ENCODE results near the gene ZNF837. TPM values are rescaled to one million over a fixed set of nuclear protein-coding genes. Genes with fewer than 3 reads are reported as not detected.

Gene ZNF837
- total RNA-seq, 4 donors from 2014 or later, result 2.4 to 6.7 (median 3.3) TPM

- no peaks in the 10 kb centered on the region for H3K9me3 ChIP-seq
- no peak for DNase-seq
- intact Hi-C loops (cut with DNase I), result no loop called here
- no peaks in the 10 kb centered on the region for H3K4me1 ChIP-seq
- TF ChIP-seq CTCF (IDR thresholded peaks at IDR 0.05) (no peak), POLR2A (IDR thresholded peaks at IDR 0.05) (no peak)
- no peak overlapping the region for H3K4me3 ChIP-seq
- no peak overlapping the region for H3K27ac ChIP-seq
- H3K36me3 ChIP-seq, result peaks cover 0 to 54% (median 14%) of the 10 kb centered on the region in 3 donors
- WGBS, 2 donors, result 88 to 98% methylated on average over 6 to 8 of the region's 19 CpGs
- no peaks in the 10 kb centered on the region for H3K27me3 ChIP-seq
These were observed 46.1 kb downstream of the ZNF837 start for GRCh38 chr19:58334691-58335249.

- peaks cover 5 to 15% (median 6%) of the 10 kb centered on the region in 3 donors for H3K4me1 ChIP-seq
- peaks cover 0 to 34% (median 11%) of the 10 kb centered on the region in 3 donors for H3K36me3 ChIP-seq
- TF ChIP-seq CTCF (IDR thresholded peaks at IDR 0.05) (no peak), POLR2A (IDR thresholded peaks at IDR 0.05) (no peak)
- no peak overlapping the region for H3K4me3 ChIP-seq
- intact Hi-C loops (cut with DNase I), result no loop called here
- H3K9me3 ChIP-seq, result no peaks in the 10 kb centered on the region
- H3K27ac ChIP-seq, result no peak overlapping the region
- H3K27me3 ChIP-seq, result no peaks in the 10 kb centered on the region
- DNase-seq, result no peak
- WGBS, 2 donors, result 85 to 90% methylated on average over 1 of the region's 1 CpG
These were observed 48.1 kb downstream of the ZNF837 start for GRCh38 chr19:58332697-58333096.

GRCh38 chr19:58330458-58330857 lies 50.4 kb downstream of the ZNF837 start:
- WGBS, 2 donors, result 74 to 77% methylated on average over 4 of the region's 4 CpGs
- no peaks in the 10 kb centered on the region for H3K27me3 ChIP-seq
- peaks cover 0 to 14% (median 5%) of the 10 kb centered on the region in 3 donors for H3K36me3 ChIP-seq
- H3K27ac ChIP-seq, result peak overlapping the region in 1 of 4 donors; percentile 46
- intact Hi-C loops (cut with DNase I), result no loop called here
- DNase-seq, result no peak
- H3K4me1 ChIP-seq, result peaks cover 15 to 30% (median 19%) of the 10 kb centered on the region in 3 donors
- no peaks in the 10 kb centered on the region for H3K9me3 ChIP-seq
- H3K4me3 ChIP-seq, result no peak overlapping the region
- no peak for TF ChIP-seq POLR2A (IDR thresholded peaks at IDR 0.05)
- TF ChIP-seq CTCF (IDR thresholded peaks at IDR 0.05), result no peak

GRCh38 chr19:58328999-58329398 lies 51.8 kb downstream of the ZNF837 start:
- 65 to 76% methylated on average over 10 of the region's 10 CpGs for WGBS, 2 donors
- intact Hi-C loops (cut with DNase I), result no loop called here
- Histone ChIP-seq H3K4me1 (peaks cover 15 to 38% (median 21%) of the 10 kb centered on the region in 3 donors), H3K4me3 (no peak overlapping the region), H3K36me3 (no peaks in the 10 kb centered on the region), H3K9me3 (no peaks in the 10 kb centered on the region), H3K27ac (no peak overlapping the region), H3K27me3 (no peaks in the 10 kb centered on the region)
- DNase-seq, result no peak
- TF ChIP-seq CTCF (IDR thresholded peaks at IDR 0.05) (no peak), POLR2A (IDR thresholded peaks at IDR 0.05) (no peak)

- DNase-seq, result peak; percentile 83
- intact Hi-C loops (cut with DNase I), result no loop called here
- TF ChIP-seq CTCF (IDR thresholded peaks at IDR 0.05), result peak in 1 of 6 experiments; percentile 3
- peak in 1 of 4 donors; percentile 56 for TF ChIP-seq POLR2A (IDR thresholded peaks at IDR 0.05)
- Histone ChIP-seq H3K36me3 (peaks cover 0 to 1% (median 0%) of the 10 kb centered on the region in 3 donors), H3K27ac (peak within 1 kb of the TSS; percentile 85 to 98 (median 94)), H3K9me3 (no peaks in the 10 kb centered on the region), H3K27me3 (no peaks in the 10 kb centered on the region), H3K4me1 (peaks cover 15 to 38% (median 21%) of the 10 kb centered on the region in 3 donors), H3K4me3 (peak within 1 kb of the TSS; percentile 64 to 96 (median 82))
- WGBS, 2 donors, result 0% methylated on average over 16 to 43 of the region's 62 CpGs
These were observed 53.7 kb downstream of the ZNF837 start, which contains the start of gene ZSCAN22 for GRCh38 chr19:58326914-58327726. Gene ZSCAN22, plus strand, starts transcription at chr19:58326994. Its CDS starts 7,809 bp downstream, at chr19:58334803.
